Measurements from ENCODE around the gene ANXA10. TPM values are rescaled to one million over a fixed set of nuclear protein-coding genes. Genes with fewer than 3 reads are reported as not detected.
"Not testable (repeated sequence)": the region's sequence is repeated elsewhere in the genome, so short reads cannot be mapped to it uniquely, and the experiment has no call there.

The ANXA10 gene, protein sequence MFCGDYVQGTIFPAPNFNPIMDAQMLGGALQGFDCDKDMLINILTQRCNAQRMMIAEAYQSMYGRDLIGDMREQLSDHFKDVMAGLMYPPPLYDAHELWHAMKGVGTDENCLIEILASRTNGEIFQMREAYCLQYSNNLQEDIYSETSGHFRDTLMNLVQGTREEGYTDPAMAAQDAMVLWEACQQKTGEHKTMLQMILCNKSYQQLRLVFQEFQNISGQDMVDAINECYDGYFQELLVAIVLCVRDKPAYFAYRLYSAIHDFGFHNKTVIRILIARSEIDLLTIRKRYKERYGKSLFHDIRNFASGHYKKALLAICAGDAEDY
- not detected for total RNA-seq

DNA sequence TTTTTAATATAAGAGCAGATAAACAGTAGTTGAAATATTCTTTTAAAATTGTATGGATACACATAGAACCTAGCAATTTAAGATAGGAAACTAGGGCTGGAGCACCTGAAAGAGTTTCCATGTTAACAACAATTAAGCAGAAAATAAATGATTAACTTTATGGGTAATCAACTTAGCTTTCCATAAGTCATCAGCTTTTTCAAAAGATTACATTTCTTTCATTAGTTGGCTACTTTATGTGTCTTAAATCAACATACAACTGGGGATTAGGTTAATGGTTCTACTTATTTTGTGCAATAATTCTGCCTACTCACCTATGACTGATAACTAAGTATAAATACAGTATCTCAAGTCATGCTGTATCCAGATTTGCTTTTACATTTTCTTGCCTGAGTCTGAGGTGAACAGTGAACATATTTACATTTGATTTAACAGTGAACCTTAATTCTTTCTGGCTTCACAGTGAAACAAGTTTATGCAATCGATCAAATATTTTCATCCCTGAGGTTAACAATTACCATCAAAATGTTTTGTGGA is at the start of gene ANXA10:
TSS of gene ANXA10 (plus strand) at position 362 of the 537 bp plus-strand sequence. CDS start at position 526, 164 bp downstream.
- DNase-seq = no peak

DNA sequence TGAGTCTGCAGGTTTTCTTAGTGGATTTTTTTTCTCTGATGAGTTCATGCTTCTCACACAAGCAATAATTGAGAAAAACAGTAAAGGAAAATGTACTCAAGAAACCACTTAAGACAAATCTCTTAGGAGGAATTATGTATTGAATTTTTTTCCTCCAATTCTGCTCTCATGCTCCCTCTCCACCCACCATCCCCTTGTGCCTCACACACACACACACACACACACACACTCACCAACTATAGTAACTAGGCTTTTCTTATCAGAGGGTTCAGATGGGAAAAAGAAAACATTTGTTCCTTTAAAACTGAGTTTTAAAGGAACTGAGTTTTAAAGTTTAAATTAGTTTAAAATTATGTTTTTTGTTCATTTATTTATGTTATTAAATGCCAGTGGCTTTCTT is 47.0 kb upstream of the ANXA10 start:
- no peak for DNase-seq

DNA sequence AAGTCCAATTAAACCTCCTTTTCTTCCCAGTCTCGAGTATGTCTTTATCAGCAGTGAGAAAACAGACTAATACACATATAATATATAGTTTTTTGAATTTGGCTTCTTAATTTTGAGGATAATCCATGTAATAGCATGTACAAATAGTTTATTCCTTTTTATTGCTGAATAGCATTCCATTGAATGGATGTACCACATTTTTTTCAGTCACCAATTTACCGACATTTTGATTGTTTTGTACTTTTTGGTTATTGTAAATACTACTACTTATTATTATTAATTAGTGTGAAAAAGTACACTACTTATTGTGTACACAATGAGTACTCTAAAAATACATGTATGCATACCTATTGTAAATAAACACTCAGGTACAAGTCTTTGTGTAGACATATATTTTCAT is 42.3 kb upstream of the ANXA10 start:
- no peak for DNase-seq

DNA sequence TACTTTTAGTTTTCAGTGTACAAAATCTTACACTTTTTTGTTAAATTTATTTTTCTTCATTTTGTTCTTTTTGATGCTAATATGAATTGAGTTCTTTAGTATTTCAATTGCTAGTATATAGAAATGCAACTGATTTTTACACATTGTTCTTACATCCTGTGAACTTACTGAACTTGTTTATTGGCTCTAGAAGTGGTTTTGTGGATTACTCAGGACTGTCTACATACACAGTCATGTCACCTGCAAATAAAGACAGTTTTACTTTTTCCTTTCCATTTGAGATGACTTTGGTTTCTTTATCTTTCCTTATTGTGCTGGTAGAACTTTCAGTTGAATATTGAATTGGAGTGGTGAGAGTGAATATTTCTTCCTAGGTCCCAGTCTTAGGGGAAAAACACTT is 40.8 kb upstream of the ANXA10 start:
- DNase-seq = no peak

DNA sequence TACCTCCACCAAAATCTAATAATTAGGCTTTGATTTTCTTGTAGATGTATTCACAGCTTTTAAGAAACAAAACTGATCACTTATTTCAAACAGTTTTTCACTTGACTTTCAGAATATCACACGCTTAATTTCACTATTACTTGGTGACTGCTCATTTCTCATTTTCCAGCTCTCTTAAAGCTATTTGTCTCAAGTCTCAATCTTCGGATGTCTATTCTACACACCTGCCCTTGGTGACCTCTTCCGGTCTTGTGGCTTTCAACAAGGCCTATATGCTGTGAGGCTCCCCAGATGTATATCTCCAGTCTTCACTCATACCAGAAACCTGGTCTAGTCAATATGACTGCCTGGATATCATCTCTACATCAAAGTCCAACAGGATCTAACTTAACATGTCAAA is 34.9 kb upstream of the ANXA10 start:
- DNase-seq = no peak

DNA sequence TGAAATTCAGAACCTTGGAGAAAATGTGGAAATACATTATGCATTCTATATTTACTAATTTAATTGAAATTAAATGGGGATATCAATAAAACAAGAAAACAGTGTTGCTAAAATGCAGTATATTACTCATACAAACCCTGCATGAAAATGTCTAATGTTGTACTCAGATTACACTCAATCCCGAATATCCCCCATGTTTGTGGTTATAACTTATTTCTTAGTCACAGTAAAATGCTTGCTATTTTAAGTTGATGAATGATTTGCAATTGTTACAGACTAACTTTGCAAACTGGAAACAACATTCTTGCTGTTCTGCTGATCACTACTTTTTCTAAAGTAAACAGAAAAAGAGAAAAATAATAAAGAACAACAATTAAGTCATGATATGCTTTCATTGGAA is 33.1 kb upstream of the ANXA10 start:
- DNase-seq = no peak

DNA sequence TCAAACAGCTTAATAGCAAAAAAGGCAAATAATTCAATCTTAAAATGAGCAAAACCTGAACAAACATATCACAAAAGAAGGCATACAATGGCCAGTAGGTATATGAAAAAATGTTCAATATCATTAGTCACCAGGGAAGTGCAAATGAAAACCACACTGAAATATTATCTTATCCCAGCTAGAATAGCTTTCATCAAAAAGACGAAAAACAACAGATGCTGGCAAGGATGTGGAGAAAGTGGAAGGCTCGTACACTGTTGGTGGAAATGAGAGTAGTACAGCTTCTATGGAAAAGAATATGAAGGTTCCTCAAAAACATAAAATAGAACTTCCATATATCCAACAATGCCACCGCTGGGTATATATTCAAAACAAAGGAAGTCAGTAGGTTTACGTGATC is 29.3 kb upstream of the ANXA10 start:
- DNase-seq = no peak

DNA sequence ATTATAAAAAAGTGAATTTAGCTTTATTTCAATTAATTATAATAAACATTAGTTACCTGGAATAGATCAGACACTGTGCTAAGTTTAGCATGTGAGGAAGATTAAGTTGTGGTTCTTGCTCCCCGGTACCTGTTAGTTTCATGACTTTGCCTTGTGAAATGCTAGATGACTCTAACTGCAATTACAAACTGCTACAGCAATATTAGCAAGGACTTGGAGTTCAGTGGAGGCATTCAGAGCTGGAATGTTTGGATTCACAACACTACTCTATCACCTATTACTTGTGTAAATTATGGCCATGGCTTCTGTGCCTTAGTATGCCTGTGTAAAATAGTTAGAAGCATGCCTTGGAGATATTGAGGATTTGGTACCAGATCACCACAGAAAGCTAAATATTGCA is 21.4 kb upstream of the ANXA10 start:
- no peak for DNase-seq

DNA sequence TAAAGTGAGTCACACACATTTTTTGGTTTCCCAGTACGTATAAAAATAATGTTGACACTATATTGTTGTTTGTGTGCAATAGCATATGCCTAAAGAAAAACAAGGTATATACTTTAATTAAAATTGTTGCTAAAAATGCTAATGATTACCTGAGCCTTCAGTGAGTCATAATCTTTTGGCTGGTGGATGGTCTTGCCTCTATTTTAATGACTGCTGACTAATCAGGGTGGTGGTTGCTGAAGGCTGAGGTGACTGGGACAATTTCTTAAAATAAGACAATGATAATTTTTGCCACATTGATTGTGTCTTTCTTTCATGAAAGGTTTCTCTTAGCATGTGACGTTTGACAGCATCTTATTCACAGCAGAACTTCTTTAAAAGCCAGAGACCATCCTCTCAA is 21.0 kb upstream of the ANXA10 start:
- DNase-seq = no peak

DNA sequence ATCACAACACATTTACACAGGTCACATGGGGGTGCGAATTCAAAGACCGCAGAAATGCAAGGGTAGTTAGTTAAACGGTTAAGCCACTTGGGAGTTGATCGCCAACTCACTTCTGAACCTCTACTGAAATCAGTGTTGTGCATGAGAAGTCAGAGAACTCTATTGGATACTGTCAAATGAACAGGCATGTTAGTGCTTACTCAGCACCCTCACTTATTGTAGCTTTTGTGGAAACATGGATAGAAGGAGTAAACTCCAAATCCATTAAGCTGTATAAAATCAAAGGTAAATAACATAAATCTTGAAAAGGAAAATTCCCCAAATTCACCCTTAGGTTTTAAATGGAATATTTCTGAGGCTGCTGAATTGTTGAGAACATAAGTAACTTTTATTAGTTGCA is 17.5 kb upstream of the ANXA10 start:
- DNase-seq = no peak

DNA sequence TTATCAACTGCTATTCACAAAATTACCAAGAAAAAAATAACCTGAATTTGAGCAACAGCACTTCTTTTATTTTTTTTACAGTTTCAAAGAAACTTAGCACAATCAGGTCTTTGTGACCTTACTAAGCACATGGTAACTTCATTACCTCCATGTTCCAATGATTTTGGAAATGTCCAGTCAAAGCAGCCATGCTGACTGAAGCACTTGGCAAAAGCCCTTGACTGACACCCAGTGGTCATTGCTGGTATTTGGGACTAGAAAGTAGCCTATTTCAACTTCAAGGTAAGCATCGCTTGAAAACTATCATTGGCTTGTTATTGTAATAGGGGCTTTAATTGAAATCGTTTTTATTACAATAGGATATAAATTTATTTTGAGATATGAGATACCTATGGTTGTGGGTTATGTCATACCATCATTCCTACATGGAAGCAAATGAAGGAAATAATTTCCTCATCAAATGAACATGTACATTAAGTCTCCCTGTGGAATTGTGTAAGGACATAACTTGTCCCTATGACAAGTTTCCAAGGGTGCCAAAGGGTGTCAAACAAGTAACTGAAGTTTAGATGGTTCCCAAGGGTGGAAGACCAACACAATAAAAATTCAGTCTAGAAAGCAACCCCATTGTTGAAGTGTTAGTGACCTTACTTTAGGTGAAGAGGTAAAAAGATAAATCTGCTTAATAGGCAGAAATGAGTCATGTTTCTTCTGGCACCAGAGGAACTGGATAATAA is 15.2 kb upstream of the ANXA10 start:
- DNase-seq = peak; percentile 37

DNA sequence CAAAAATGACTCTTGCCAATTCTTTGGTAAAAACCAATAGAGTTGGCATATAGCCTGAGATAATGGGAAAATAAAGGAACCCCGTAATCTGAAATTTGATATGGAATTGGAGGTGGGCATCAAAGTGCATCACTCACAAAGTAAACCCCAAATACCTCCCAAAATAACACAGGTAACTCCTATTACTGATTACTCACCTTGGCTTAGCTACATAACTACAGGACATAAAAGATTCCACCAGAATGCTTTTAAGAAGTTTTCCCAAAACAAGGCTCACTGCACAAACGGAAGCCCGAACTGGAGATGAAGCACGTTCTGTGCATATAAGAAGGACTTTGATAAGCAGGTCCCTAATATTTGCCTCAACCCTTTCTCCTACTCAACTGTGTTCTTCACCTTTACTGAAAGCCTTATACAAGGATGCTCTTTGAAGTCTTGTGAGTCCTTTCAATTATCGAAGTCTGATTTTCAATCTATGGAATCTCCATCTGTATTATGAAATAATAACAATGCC is 14.6 kb upstream of the ANXA10 start:
- DNase-seq = no peak

DNA sequence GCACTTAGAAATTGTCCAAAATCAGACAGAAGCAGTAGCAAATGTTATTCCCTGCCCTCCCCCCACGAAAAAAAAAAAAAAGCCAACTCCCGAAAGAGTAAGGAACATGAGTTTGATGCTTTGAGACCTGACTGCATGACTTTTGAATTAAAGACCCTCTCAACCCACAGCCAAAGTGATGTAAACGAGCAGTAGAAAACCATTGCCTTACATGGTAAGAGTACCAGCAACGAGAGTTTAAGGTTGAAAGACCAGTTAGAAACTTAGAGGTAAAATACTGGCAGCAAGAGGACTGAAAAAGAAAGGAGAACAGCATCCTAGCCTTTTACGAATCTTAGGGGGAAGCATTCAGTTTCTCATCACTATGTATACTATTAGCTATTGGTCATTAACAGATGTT is 10.0 kb upstream of the ANXA10 start:
- no peak for DNase-seq

DNA sequence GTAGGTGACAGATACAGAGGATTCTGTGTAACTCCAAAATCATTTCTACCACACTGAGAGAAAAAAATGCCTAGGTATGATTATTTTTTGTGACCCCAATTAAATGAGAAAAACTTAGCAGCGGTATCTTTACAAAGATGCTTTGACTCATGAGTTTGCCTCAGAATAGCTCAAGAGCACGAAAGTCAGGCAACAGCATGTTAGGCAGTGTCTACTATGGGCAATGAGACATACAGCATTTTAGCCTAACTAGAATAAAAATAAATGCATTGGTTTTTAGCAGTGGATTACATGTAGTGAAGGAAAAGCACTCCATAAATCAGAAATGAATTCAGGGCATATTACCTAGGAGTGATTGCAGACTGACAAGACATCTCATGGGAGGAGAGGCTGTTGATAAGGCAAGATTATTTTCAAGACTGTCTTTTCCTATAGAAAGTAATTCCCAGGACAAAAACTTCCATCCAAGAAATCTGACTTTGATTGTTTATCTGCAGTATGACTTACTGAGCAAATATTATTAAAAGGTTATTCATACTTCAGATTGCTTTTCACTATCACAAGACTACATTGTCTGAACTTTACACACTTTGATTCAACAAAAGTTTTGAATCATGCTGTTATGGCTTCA is 3.6 kb downstream of the ANXA10 start:
- no peak for DNase-seq

DNA sequence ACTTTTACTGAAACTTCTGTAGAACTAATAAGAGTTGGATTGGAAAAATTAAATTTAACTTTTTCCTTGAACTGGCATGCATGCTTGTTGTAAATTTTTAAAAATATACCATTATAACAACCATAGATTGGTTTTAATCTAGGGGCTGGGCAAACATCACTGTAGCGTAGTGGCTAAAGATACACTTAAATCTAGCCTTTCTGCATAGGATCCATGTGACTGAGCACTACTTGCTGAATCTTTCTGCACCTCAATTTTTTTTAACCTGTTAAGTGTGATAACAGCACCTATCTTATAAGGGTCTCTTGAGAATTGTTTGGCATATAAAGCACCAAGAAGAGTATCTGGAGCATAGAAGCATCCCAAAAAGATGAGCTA is 4.1 kb downstream of the ANXA10 start:
- no peak for DNase-seq

DNA sequence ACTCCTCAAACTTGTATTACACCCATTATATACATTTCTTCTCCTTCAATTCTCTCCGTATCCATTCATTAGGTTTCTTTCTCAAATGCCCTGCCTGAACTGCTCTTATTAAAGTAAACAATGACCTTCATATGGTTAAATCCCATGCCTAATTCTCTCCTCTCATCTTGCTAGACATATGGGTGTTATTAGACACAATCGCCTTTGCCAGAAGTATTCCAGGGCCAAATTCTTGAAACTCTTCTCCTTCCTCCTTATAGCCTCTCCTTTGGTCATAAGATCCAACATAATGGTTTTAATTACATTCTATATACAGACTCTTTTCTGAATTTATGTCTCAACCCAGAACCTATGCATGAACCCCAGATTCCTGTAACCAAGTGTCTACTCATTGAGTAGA is 4.8 kb downstream of the ANXA10 start:
- no peak for DNase-seq

DNA sequence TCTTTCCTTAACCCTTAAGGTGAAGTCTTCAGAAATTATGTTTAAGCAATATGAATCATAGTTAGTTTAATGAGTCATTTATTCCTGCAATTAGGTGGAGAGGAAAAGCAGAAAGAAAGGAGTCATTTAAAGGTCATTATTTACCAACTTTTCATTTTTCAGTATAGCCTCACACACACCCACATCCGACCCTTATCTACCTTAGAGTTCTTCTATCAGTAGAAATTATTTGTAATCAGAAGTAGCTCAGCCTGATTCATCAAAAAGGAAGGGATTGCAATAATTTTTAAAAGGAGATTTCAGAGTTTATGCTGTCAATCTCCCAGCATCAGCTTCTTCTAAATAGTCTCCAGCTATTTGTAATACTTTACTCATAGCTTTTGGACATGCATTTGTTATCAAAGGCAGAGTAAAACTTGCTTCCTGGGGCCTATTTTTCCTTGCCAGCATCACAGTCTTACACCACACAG is 5.9 kb downstream of the ANXA10 start:
- DNase-seq = no peak

DNA sequence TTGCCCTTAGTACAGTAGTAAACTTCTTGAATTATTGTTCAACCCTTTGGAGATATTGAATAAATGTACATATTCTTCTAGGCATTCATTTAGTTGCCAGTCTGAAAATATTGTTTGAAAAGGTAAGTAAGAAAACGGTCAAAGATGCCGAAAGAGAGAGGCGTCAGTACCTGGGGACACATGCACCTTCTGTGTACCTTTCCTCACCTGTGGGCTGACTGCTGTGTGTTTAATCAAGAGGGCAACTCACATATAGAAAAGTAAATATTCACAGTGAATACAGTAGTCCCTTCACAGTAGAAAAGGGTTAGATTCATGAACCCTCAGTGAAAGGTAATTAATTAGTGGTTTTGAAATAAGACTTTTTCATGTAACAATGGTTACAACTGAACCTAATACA is 6.9 kb downstream of the ANXA10 start:
- DNase-seq = no peak

DNA sequence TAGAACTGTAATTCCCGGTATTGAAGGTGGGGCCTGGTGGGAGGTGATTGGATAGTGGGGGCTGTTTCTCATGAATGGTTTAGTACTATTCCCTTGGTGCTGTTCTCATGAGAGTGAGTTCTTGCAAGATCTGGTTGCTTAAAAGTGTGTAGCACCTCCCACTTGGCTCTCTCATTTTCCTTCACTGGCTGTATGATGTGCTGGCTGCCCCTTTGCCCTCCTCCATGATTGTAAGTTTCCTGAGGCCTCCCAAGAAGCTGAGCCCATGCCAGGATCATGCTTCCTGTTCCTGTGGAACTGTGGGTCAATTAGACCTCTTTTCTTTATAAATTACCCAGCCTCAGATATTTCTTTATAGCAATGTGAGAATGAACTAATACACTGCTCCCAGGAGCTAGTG is 8.7 kb downstream of the ANXA10 start:
- DNase-seq = no peak

DNA sequence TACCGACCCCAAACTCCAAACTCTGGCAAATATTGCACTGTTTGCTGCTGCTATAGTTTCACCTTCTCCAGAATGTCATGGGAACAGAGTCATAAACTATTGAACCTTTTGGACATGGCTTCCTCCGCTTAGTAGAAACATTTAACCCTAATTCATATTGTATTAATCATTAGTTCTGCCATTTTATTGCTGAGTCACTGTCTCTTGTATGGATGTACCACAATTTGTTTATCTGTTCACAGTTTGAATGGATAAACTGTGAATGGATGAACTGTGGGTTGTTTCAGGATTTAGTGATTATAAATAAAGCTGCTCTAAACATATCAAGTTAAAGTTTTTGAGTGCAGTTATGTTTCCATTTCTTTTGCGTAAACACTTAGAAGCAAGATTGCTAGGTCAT is 10.1 kb downstream of the ANXA10 start:
- DNase-seq = no peak

DNA sequence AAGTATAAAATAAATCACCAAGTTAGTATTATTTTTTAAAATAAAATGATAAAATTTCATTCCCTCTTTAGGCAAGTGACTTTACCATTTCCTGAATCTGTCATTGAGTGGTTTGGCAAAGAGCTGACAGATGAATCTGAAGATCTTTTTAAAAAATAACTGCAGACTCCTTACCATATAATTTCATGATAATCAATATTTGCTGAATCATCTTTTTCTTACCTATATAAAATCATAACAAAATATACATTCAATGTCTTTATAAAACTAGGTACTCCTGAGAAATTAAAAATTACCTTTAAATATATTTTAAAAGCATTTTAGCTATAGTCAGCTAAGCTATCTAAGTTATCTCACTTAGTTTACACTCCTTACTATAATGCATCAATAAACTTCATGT is 17.2 kb downstream of the ANXA10 start:
- no peak for DNase-seq

DNA sequence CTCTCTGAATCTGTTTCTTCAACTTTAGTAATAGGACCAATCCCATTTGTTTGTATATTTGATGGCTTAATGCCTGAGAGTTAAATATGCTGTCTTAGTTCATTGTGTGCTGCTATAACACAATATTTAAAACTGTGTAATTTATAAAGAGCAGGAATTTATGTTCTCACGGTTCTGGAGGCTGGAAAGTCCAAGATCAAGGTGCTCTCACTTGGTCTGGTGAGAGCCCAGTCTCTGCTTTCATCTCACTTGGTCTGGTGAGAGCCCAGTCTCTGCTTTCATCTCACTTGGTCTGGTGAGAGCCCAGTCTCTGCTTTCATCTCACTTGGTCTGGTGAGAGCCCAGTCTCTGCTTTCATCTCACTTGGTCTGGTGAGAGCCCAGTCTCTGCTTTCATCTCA is 20.7 kb downstream of the ANXA10 start:
- not testable (repeated sequence) for DNase-seq

DNA sequence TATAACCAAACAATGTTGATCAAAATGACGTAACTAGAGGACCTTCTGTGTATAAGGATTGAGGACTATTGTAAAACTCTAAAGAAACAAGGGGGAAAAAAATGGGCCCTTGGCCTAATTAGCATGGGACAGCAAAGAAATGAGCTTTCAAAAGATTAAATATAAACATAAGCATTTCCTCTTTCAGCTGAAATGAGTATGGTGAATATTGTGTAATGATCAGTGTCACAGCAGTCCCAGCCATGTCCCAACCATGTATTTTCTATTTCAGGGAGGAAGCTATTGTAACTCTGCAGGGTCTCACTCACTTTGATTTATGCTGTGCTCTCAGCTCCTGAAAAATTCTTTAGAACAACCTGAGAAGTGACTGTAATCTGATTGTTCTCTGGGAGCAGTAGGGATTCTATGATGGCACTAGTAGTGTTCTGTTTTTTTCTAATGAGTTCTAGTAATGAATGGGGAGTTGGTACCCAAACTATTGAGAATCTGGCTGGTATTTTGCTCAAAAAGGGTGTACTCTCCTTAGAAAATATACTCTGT is 25.8 kb downstream of the ANXA10 start:
- no peak for DNase-seq

Data from skin of body (tissue), 2 donors.